ENCODE data around the gene HIF1A. TPM values are rescaled to one million over a fixed set of nuclear protein-coding genes. Genes with fewer than 3 reads are reported as not detected.

HIF1A gene
- total RNA-seq, 1 donor from 2014 or later: 435 TPM

DNA sequence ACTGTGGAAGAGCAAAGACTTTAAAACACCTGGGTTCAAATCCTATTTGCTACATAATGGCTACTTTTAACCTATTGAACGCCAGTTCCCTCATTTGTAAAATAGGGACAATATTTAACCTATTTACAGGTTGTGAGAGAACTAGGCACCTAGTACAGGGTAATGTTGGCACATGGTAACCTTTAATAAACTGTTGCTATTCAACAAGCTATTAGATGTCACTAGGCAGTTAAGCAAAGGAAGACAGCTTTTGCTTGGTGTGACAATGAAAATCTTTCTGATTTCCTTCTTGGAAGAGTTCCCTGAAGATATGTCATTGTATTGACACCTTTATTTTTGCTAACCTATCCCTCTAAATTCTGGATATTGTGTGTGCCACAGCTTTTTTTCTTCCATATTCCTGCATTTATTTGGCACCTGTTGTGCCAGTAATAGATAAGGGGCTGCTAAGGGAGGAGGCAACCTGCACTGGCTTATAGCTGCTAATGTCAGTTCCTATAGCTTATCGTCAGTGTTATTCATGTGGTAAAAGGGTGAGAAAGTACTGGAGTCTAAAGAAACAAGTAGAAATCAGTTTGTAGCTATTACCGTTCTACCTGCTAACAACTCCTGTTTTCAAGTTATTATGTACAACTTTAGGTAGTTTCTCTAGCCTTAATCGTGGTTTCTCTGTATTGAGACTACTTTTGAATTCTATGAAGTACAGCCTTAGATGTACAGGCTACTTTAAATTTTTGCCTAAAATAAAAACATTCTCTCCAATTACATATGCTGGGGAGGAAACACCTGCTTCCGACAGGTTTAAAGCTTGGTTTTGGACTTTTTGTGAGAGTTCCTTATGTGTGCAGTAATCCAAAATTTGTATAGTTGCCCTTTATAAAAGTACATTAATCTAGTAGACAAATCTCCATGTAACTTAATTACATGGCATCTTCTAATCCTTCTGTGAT is 24.3 kb downstream of the HIF1A start:
- H3K27me3 ChIP-seq (ENCODE audit: insufficient read depth, low read length): no peaks in the 10 kb centered on the region
- no peak overlapping the region for H3K27ac ChIP-seq (ENCODE audit: low read depth, low read length)
- H4K20me1 ChIP-seq (ENCODE audit: insufficient read depth, low read length): peaks cover 89% of the 10 kb centered on the region
- DNase-seq (ENCODE audit: low read depth) (no peak), FAIRE-seq (peak; percentile 13)
- TF ChIP-seq EZH2 (IDR thresholded peaks at IDR 0.05; ENCODE audit: insufficient read depth, low read length): no peak
- H3K79me2 ChIP-seq (ENCODE audit: insufficient read depth, low read length): peaks cover 100% of the 10 kb centered on the region
- peak overlapping the region; percentile 29 for H3K4me3 Mint-ChIP-seq (ENCODE audit: unreplicated experiment)
- H2AFZ ChIP-seq (ENCODE audit: low read depth, low read length): no peak overlapping the region
- no peaks in the 10 kb centered on the region for H3K9me3 ChIP-seq (ENCODE audit: insufficient read depth, low read depth, low read length)
- H3K4me1 Mint-ChIP-seq (ENCODE audit: low read depth, unreplicated experiment): peaks cover 54% of the 10 kb centered on the region
- no peak overlapping the region for H3K9ac ChIP-seq (ENCODE audit: low read length)
- peaks cover 33% of the 10 kb centered on the region for H3K36me3 ChIP-seq (ENCODE audit: insufficient read depth, low read length)
- H3K4me1 ChIP-seq (ENCODE audit: insufficient read depth, low read length): peaks cover 7% of the 10 kb centered on the region
- H3K9me3 Mint-ChIP-seq (ENCODE audit: unreplicated experiment): no peaks in the 10 kb centered on the region
- H3K4me2 ChIP-seq (ENCODE audit: low read length): no peak overlapping the region
- H3K36me3 Mint-ChIP-seq (ENCODE audit: low read depth, unreplicated experiment): peaks cover 7% of the 10 kb centered on the region
- H3K27ac Mint-ChIP-seq (ENCODE audit: unreplicated experiment): no peak overlapping the region
- H3K27me3 Mint-ChIP-seq (ENCODE audit: low read depth, unreplicated experiment): no peaks in the 10 kb centered on the region
- no peak overlapping the region for H3K4me3 ChIP-seq (ENCODE audit: insufficient read depth, low read depth, low read length)

DNA sequence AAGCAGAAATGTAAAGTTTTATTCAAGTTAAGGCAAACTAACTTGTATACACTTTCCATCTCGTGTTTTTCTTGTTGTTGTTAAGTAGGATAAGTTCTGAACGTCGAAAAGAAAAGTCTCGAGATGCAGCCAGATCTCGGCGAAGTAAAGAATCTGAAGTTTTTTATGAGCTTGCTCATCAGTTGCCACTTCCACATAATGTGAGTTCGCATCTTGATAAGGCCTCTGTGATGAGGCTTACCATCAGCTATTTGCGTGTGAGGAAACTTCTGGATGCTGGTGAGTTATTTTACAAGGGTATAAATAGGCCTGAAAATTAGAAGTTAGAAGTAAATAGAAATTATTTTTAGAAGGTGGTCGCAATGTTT is 25.0 kb downstream of the HIF1A start:
- H3K27ac ChIP-seq (ENCODE audit: low read depth, low read length): no peak overlapping the region
- H2AFZ ChIP-seq (ENCODE audit: low read depth, low read length): no peak overlapping the region
- H3K4me3 Mint-ChIP-seq (ENCODE audit: unreplicated experiment): no peak overlapping the region
- no peaks in the 10 kb centered on the region for H3K9me3 ChIP-seq (ENCODE audit: insufficient read depth, low read depth, low read length)
- peaks cover 39% of the 10 kb centered on the region for H3K36me3 ChIP-seq (ENCODE audit: insufficient read depth, low read length)
- DNase-seq (ENCODE audit: low read depth): peak; percentile 39
- H3K9ac ChIP-seq (ENCODE audit: low read length): no peak overlapping the region
- no peaks in the 10 kb centered on the region for H3K27me3 Mint-ChIP-seq (ENCODE audit: low read depth, unreplicated experiment)
- H3K27ac Mint-ChIP-seq (ENCODE audit: unreplicated experiment): no peak overlapping the region
- H3K36me3 Mint-ChIP-seq (ENCODE audit: low read depth, unreplicated experiment): peaks cover 12% of the 10 kb centered on the region
- H3K4me1 ChIP-seq (ENCODE audit: insufficient read depth, low read length): peaks cover 7% of the 10 kb centered on the region
- H3K9me3 Mint-ChIP-seq (ENCODE audit: unreplicated experiment): no peaks in the 10 kb centered on the region
- TF ChIP-seq, protein P1, sequence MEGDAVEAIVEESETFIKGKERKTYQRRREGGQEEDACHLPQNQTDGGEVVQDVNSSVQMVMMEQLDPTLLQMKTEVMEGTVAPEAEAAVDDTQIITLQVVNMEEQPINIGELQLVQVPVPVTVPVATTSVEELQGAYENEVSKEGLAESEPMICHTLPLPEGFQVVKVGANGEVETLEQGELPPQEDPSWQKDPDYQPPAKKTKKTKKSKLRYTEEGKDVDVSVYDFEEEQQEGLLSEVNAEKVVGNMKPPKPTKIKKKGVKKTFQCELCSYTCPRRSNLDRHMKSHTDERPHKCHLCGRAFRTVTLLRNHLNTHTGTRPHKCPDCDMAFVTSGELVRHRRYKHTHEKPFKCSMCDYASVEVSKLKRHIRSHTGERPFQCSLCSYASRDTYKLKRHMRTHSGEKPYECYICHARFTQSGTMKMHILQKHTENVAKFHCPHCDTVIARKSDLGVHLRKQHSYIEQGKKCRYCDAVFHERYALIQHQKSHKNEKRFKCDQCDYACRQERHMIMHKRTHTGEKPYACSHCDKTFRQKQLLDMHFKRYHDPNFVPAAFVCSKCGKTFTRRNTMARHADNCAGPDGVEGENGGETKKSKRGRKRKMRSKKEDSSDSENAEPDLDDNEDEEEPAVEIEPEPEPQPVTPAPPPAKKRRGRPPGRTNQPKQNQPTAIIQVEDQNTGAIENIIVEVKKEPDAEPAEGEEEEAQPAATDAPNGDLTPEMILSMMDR (IDR thresholded peaks at IDR 0.05; ENCODE audit: insufficient read depth, low read depth, low read length): no peak
- no peak for TF ChIP-seq EZH2 (IDR thresholded peaks at IDR 0.05; ENCODE audit: insufficient read depth, low read length)
- no peaks in the 10 kb centered on the region for H3K27me3 ChIP-seq (ENCODE audit: insufficient read depth, low read length)
- H4K20me1 ChIP-seq (ENCODE audit: insufficient read depth, low read length): peaks cover 87% of the 10 kb centered on the region
- no peak overlapping the region for H3K4me3 ChIP-seq (ENCODE audit: insufficient read depth, low read depth, low read length)
- peaks cover 57% of the 10 kb centered on the region for H3K4me1 Mint-ChIP-seq (ENCODE audit: low read depth, unreplicated experiment)
- H3K4me2 ChIP-seq (ENCODE audit: low read length): no peak overlapping the region
- FAIRE-seq: no peak
- peaks cover 100% of the 10 kb centered on the region for H3K79me2 ChIP-seq (ENCODE audit: insufficient read depth, low read length)

DNA sequence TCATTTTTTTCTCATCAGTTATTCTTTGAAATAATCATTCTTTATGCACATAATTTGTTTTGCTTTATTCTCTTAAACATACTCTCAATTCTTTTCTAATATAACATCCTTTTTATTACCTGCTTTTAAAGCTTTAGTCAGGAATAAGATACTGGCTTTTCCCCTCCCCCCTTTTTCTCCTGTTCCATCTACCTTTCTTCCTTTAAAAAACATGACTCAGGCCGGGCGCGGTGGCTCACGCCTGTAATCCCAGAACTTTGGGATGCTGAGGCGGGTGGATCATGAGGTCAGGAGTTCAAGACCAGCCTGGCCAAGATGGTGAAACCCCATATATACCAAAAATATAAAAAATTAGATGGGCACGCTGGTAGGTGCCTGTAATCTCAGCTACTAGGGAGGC is 25.4 kb downstream of the HIF1A start:
- Mint-ChIP-seq H3K4me1 (ENCODE audit: low read depth, unreplicated experiment) (peaks cover 52% of the 10 kb centered on the region), H3K27me3 (ENCODE audit: low read depth, unreplicated experiment) (no peaks in the 10 kb centered on the region), H3K27ac (ENCODE audit: unreplicated experiment) (peak overlapping the region; percentile 60), H3K4me3 (ENCODE audit: unreplicated experiment) (no peak overlapping the region), H3K36me3 (ENCODE audit: low read depth, unreplicated experiment) (peaks cover 12% of the 10 kb centered on the region), H3K9me3 (ENCODE audit: unreplicated experiment) (no peaks in the 10 kb centered on the region)
- Histone ChIP-seq H4K20me1 (ENCODE audit: insufficient read depth, low read length) (peaks cover 87% of the 10 kb centered on the region), H3K4me2 (ENCODE audit: low read length) (no peak overlapping the region), H3K9me3 (ENCODE audit: insufficient read depth, low read depth, low read length) (no peaks in the 10 kb centered on the region), H2AFZ (ENCODE audit: low read depth, low read length) (no peak overlapping the region), H3K79me2 (ENCODE audit: insufficient read depth, low read length) (peaks cover 100% of the 10 kb centered on the region), H3K4me3 (ENCODE audit: insufficient read depth, low read depth, low read length) (no peak overlapping the region), H3K9ac (ENCODE audit: low read length) (no peak overlapping the region), H3K4me1 (ENCODE audit: insufficient read depth, low read length) (peaks cover 7% of the 10 kb centered on the region), H3K27ac (ENCODE audit: low read depth, low read length) (no peak overlapping the region), H3K36me3 (ENCODE audit: insufficient read depth, low read length) (peaks cover 42% of the 10 kb centered on the region), H3K27me3 (ENCODE audit: insufficient read depth, low read length) (no peaks in the 10 kb centered on the region)
- DNase-seq (ENCODE audit: low read depth) (no peak), FAIRE-seq (no peak)
- TF ChIP-seq, protein P1 (IDR thresholded peaks at IDR 0.05; ENCODE audit: insufficient read depth, low read depth, low read length): no peak
- no peak for TF ChIP-seq EZH2 (IDR thresholded peaks at IDR 0.05; ENCODE audit: insufficient read depth, low read length)
